HG03558 (cell line): Measurements from ENCODE around the gene SERF1A.
"Not testable (repeated sequence)": the region's sequence is repeated elsewhere in the genome, so short reads cannot be mapped to it uniquely, and the experiment has no call there.

Experiments used
- ATAC-seq: cut with Tn5 transposase; IDR thresholded peaks from one replicate; pipeline ENCODE4 v1.9.1; 2021; ENCODE audit warnings: moderate number of reproducible peaks; ENCODE audit not compliant: unreplicated experiment; ENCODE audit errors: extremely low read depth

The SERF1A gene

DNA sequence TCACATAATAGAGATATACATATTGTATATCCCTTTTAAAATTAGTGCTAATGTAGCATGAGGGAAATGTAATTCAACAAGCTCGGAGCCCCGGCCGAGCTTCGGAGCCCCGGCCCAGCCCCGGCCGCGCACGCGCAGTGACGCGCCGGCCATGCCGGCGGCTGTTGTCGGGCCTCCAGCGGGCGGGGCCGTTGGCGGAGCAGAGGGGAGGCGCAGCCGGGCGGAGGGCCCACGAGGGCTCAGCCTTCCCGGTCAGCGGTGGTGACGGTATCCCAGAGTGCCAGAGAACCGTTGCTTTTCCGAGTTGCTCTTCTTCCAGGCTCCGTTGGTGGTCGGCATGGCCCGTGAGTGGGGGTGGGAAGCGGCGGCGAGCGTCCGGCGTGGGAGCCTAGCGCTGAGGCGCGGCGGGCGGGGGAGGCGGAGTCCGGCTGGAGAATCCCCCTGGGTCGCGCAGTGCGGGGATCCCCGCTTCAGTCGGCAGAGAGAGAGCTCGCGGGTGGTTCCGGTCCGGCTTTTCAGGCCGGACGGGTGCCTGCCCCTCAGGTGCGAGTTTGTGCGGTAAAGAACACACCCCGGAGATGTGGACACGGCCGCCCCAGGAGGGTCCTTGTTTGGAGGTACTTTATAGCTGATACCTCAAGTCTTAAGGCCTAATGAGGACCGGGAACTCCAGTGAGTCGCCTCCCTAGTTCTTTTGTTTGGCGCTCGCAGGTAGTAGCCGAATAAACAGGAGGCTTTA is at the start of gene SERF1A:
TSS of gene SERF1A (plus strand) at position 137 of the 739 bp plus-strand sequence. CDS start at position 338, 201 bp downstream.
- peak; percentile 70 for ATAC-seq

GRCh38 chr5:70866778-70867177 is 33.7 kb upstream of the SERF1A start:
- ATAC-seq, result not testable (repeated sequence)

GRCh38 chr5:70870626-70871025 is 29.8 kb upstream of the SERF1A start:
- not testable (repeated sequence) for ATAC-seq

- ATAC-seq, result not testable (repeated sequence)
These were observed 4.4 kb upstream of the SERF1A start for GRCh38 chr5:70896076-70896475.

DNA sequence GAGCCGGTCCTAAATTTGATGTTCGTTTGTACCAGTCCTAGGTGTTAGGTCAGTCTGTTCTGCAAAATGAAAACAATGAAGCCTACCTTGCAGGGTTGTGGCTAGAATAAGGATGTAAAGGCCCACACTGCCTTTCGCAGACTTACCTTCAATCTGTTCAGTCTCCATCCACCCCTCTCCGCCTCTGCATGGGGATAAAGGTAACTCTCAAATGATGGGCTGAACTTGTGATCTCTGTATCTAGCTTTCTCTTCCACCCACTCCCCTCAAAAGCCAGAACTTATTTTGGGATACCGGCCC is 753 bp downstream of the SERF1A start:
- ATAC-seq, result peak; percentile 15

DNA sequence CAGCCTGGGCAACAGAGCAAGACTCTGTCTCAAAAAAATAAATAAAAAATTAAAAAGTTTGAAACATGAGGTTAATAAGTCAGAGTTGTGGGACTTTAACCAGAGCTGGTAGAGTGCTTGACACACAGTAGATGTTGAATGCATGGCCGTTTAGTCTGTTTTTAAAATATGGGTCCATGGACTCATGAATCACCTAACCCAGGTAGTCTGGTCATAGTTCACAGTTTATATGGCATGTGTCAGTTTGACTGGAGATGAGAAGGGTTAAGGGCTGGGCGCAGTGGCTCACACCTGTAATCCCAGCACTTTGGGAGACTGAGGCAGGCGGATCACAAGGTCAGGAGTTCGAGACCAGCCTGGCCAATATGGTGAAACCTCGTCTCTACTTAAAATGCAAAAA is 6.2 kb downstream of the SERF1A start:
- not testable (repeated sequence) for ATAC-seq

GRCh38 chr5:70916829-70917228 is 16.4 kb downstream of the SERF1A start:
- not testable (repeated sequence) for ATAC-seq

DNA sequence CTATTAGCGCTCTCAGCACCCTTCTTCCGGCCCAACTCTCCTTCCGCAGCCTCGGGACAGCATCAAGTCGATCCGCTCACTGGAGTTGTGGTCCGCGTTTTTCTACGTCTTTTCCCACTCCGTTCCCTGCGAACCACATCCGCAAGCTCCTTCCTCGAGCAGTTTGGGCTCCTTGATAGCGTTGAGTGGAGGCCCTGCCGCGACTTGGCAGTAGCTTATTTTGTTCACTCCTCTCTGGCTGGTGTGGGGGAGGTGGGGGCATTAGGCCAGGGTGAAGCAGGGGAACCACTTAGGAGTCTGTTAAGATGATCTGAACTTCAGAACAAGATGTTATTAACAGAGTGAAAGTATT is 24.7 kb downstream of the SERF1A start:
- not testable (repeated sequence) for ATAC-seq

DNA sequence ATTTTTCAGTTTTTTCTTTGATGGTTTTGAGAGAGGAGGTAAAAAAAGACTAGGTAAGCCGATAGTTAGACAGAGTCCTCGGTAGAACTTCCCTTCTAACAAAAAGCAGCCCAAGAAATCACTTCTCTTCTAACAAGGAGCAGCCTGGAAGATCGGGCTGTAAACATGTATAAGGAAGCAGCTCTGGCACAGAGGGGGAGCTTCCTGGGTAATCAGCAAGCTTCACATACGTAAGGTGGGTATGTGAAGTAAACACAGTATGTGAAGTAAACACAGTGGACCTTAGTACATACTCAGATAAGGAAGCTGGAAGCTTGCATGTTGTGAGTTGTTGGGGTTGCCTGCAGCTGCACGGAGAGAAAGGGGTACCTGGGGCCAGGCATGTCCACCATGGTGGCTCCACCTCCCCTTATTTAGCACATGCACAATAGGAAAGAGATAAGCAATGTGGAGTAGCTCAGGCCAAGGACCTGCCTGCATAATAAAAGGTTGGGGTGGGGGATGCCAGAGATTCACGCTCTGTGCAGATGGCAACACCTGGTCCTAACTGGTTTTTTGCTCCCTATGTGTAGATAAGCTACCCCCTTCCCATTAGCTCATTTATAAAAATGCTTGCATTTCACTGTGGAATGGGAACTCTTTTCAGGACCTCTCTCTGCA is 31.4 kb downstream of the SERF1A start:
- ATAC-seq, result not testable (repeated sequence)

DNA sequence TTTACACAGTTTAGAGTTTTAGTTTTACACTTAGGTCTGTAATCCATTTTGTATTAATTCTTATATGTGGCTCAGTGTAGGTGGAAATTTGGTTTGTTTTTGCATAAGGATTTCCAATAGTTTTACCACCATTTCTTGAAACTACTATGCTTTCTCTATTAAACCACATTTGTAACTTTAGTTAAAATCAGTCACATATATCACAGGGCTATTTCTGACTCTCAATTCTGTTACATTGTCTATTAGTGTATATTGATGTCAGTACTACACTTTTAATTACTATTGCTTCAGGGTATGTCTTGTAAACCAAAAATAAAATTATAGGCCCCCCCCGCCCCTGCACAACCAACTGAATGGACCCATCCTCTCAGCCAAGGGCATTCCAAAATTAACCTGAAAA is 32.1 kb downstream of the SERF1A start:
- ATAC-seq, result not testable (repeated sequence)

GRCh38 chr5:70953068-70953467 is 52.6 kb downstream of the SERF1A start:
- ATAC-seq, result not testable (repeated sequence)
